DMS114 treated with DMSO at 0.1 percent for 48 hours (cell line): ENCODE data around the gene RNF114.
"Not testable (repeated sequence)": the region's sequence is repeated elsewhere in the genome, so short reads cannot be mapped to it uniquely, and the experiment has no call there.

Experiments
- DNase-seq: peaks from one replicate; lab custom pipeline; 2025; ENCODE audit not compliant: unreplicated experiment; lab: John Stamatoyannopoulos, UW

Gene RNF114

GRCh38 chr20:49961413-49961812, 25.2 kb downstream of the RNF114 start:
- DNase-seq = no peak

- DNase-seq = peak; percentile 51
Measured at GRCh38 chr20:49964964-49965780, 29.0 kb downstream of the RNF114 start.

GRCh38 chr20:49965781-49966305, 29.6 kb downstream of the RNF114 start:
- DNase-seq = no peak

- DNase-seq = no peak
Measured at GRCh38 chr20:49966861-49967260, 30.7 kb downstream of the RNF114 start.

DNA sequence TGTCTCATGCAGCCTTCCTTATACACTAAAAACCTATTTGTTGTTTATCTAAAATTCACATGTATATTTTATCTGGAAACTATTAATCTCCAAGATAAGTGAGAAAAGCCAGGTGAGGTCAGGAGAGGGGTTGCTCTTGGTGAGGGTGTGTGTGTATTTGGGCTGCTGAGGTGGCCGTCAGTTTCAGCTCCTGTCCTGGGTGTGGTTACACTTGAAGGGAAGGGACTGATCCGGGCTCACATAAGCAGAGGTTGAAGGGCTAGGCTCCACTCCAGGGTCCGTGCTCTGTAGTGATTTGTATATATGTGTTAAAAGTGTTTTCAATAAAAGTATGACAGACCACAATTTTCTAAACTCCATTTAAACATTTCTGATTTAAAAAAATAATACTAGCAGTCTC, 33.0 kb downstream of the RNF114 start:
- no peak for DNase-seq

GRCh38 chr20:49969946-49970345, 33.7 kb downstream of the RNF114 start:
- DNase-seq = no peak

GRCh38 chr20:49970498-49970897, 34.3 kb downstream of the RNF114 start:
- DNase-seq = no peak

GRCh38 chr20:49973981-49974380, 37.8 kb downstream of the RNF114 start:
- DNase-seq = no peak

- no peak for DNase-seq
Measured at GRCh38 chr20:49976542-49976941, 40.3 kb downstream of the RNF114 start.

- not testable (repeated sequence) for DNase-seq
Measured at GRCh38 chr20:49977740-49978139, 41.5 kb downstream of the RNF114 start.

DNA sequence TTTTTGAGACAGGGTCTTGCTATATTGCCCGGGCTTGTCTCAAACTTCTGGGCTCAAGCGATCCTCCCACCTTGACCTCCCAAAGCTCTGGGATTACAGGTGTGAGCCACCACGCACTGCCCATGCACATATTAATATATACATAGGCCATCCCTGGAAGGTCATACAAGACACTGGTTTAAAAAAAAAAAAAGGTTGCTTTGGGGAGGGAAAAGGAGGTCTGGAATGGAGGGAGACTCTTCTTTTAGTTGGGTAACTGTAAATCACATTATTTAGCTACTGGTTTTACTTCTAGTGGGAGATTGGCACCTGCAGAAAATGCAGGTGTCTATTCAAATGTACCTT, 42.5 kb downstream of the RNF114 start:
- no peak for DNase-seq

GRCh38 chr20:49979030-49979832, 43.0 kb downstream of the RNF114 start:
- DNase-seq = peak; percentile 79

GRCh38 chr20:49980140-49981008, 44.2 kb downstream of the RNF114 start:
- no peak for DNase-seq

- DNase-seq = no peak
Measured at GRCh38 chr20:49981218-49982071, 45.2 kb downstream of the RNF114 start.

- no peak for DNase-seq
Measured at GRCh38 chr20:49982072-49982345, 45.8 kb downstream of the RNF114 start.

- DNase-seq = peak; percentile 90
Measured at GRCh38 chr20:49982346-49983122, 46.3 kb downstream of the RNF114 start, which contains the start of gene SNAI1. TSS of gene SNAI1 (plus strand) at chr20:49982980. CDS start at chr20:49983060, 80 bp downstream.

DNA sequence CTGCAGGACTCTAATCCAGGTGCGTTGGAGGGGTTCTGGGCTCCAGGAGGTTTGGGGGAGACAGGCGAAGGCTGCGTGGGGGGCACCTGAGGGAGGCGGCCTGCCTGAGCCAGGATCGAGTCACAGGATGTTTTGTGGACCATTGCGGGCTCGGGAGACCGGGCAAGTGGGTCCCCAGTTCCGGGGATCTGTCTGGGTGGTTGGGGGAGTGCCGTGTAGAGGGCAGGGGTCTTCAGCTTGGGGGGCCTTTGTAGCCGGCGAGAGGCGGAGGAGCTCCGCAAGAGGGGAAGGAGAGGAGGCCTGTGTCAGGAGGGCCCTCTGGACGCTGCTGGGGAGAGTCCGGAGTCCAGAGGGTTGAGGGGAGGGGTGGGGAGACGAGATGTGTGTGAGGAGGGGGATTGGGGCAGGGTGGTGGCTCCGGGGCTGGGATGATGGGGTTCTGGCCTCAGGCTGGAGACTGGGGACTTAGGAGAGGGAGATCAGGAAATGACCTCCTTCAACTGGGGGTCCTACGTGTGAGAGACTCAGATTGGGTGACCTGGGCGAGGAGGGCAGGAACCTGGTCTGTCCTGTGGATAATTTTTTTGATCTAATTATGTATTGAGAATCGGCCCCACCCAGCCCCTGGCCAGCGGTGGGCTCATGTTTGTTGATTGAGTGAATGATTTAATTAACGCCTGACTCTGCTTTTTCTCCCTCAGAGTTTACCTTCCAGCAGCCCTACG, 47.1 kb downstream of the RNF114 start:
- DNase-seq = no peak

DNA sequence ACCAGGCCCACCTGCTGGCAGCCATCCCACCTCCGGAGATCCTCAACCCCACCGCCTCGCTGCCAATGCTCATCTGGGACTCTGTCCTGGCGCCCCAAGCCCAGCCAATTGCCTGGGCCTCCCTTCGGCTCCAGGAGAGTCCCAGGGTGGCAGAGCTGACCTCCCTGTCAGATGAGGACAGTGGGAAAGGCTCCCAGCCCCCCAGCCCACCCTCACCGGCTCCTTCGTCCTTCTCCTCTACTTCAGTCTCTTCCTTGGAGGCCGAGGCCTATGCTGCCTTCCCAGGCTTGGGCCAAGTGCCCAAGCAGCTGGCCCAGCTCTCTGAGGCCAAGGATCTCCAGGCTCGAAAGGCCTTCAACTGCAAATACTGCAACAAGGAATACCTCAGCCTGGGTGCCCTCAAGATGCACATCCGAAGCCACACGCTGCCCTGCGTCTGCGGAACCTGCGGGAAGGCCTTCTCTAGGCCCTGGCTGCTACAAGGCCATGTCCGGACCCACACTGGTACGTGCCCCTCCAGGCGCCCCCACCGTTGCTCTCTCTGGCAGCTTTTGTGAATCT, 47.7 kb downstream of the RNF114 start:
- DNase-seq = no peak
